Superior temporal gyrus (tissue), 1 donor: ENCODE results near the gene EFEMP1.

ENCODE experiments used
- DNase-seq: peaks from one replicate; pipeline ENCODE4 v3.0.0-alpha.2; 2016; ENCODE audit errors: extremely low spot score

The EFEMP1 gene

GRCh38 chr2:55934337-55934736, 10.8 kb upstream of the EFEMP1 start:
- no peak for DNase-seq

GRCh38 chr2:55932843-55933242, 9.3 kb upstream of the EFEMP1 start:
- no peak for DNase-seq

GRCh38 chr2:55931281-55931680, 7.7 kb upstream of the EFEMP1 start:
- DNase-seq: no peak

- no peak for DNase-seq
Measured at GRCh38 chr2:55929476-55929875, 5.9 kb upstream of the EFEMP1 start.

GRCh38 chr2:55926974-55927373, 3.4 kb upstream of the EFEMP1 start:
- DNase-seq: no peak

- DNase-seq: no peak
Measured at GRCh38 chr2:55926246-55926645, 2.7 kb upstream of the EFEMP1 start.

- DNase-seq: no peak
Measured at GRCh38 chr2:55923982-55924321, 370 bp upstream of the EFEMP1 start.

GRCh38 chr2:55922291-55922907, 1.2 kb downstream of the EFEMP1 start:
- DNase-seq: no peak

GRCh38 chr2:55919574-55919973, 4.0 kb downstream of the EFEMP1 start:
- DNase-seq: no peak

- no peak for DNase-seq
Measured at GRCh38 chr2:55918856-55919255, 4.7 kb downstream of the EFEMP1 start.

- DNase-seq: no peak
Measured at GRCh38 chr2:55917713-55918390, 5.7 kb downstream of the EFEMP1 start.

- DNase-seq: no peak
Measured at GRCh38 chr2:55917117-55917516, 6.5 kb downstream of the EFEMP1 start.

- no peak for DNase-seq
Measured at GRCh38 chr2:55916473-55917049, 7.0 kb downstream of the EFEMP1 start.

- DNase-seq: no peak
Measured at GRCh38 chr2:55914786-55915185, 8.8 kb downstream of the EFEMP1 start.

- no peak for DNase-seq
Measured at GRCh38 chr2:55912926-55913325, 10.7 kb downstream of the EFEMP1 start.

GRCh38 chr2:55910077-55910476, 13.5 kb downstream of the EFEMP1 start:
- no peak for DNase-seq

GRCh38 chr2:55907686-55908085, 15.9 kb downstream of the EFEMP1 start:
- no peak for DNase-seq

GRCh38 chr2:55906993-55907392, 16.6 kb downstream of the EFEMP1 start:
- no peak for DNase-seq

GRCh38 chr2:55903727-55904126, 19.9 kb downstream of the EFEMP1 start:
- DNase-seq: no peak

- DNase-seq: no peak
Measured at GRCh38 chr2:55902971-55903370, 20.6 kb downstream of the EFEMP1 start.

- DNase-seq: no peak
Measured at GRCh38 chr2:55902429-55902828, 21.2 kb downstream of the EFEMP1 start.

GRCh38 chr2:55901941-55902340, 21.6 kb downstream of the EFEMP1 start:
- no peak for DNase-seq

GRCh38 chr2:55901322-55901721, 22.3 kb downstream of the EFEMP1 start:
- DNase-seq: no peak

GRCh38 chr2:55899881-55900280, 23.7 kb downstream of the EFEMP1 start:
- DNase-seq: no peak
